ENCODE measurements around the gene MTCL3.

The MTCL3 gene

DNA sequence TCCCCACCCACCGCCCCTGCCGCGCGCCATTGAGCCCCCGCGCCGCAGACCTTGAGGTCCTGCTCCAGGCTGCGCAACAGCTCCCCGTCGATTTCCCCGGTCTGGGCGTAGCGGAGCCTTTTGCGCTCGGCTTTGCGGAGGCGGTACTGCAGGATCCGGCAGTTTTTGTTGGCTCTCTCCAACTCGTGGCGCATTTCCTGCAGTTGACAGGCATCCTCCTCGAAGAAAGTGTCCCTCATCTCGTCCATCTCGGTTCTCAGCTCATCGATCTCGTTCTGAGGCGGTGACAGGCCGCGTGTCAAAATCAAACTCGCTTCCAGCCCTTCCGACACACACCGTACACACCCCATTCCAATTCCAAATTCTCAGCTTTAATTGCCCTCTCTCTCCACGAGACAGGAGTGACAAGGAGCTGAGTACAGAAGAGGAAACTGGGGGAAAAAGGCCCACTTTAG lies 4.3 kb downstream of the MTCL3 start:
- no peak for DNase-seq

GRCh38 chr6:127514179-127514772 lies 4.9 kb downstream of the MTCL3 start:
- no peak for DNase-seq

- no peak for DNase-seq
Measured at GRCh38 chr6:127513425-127513824, 5.7 kb downstream of the MTCL3 start.

DNA sequence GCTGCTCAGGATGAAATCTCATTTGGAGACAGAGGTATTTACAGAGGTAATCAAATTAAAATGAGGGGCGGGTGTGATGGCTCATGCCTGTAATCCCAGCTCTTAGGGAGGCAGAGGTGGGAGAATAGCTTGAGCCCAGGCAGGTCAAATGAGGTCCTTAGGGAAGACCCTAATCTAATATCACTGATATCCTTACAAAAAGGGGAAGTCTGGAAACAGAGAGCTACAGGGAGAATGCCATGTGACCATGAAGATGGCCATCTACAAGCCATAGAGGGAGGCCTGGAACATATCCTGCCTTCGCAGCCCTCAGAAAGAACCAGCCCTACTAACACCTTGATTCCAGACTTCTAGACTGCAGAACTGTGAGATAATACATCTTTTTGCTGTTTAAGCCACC lies 8.3 kb downstream of the MTCL3 start:
- no peak for DNase-seq

DNA sequence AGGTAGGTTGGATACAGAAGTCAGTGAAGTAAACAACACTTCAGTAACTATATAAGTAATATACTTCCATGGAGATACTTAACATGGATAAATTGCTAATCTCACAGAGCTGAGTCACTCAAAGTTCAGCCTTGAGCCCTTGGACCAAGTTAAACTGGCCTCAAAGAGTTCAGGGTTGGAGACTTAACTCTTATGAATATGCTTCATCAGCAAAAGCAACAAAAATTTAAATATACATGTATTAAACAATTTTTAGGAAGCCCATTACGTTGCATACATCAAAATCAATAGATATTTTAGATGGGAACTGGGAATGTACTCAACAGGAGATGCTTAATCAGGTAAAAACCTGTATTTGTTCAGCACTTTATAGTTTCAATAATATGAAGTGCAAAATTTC lies 12.2 kb downstream of the MTCL3 start:
- DNase-seq, result no peak

DNA sequence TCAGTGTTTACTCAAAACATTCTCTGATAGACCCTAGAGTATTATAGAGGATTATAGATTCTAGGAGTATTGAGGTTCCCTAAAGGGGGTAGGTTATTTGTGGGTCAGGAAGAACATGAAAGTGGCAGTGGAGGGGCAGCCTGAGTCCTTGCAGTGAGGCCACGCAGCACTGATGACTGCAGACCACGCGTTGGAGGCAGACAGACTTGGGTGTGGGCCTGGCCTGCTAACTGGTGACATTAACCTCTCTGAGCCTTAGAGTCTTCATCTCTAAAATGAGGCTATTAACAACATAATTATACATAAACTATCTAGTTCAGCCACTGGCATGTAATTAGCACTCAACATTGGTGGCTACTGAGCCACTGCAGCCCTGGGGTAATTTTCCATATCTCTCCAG lies 16.1 kb downstream of the MTCL3 start:
- DNase-seq, result no peak

DNA sequence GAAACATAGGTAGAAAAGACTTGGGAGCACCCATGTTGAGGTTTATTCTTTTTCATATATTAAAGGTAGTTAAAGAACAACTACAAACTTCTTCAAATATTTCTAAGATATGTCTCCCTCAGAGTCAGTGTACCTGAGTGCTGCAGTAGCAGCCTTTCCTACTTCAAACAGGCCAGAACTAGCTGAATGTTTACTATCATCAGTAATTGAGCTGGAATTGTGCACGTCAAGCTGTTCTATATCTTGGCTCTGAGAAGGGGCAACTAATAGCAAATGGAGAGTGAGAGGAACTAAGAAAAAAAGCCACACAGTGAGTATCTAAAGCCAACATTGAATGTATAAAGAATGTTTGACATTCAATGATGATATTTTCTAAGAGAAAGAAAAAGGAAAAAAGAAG lies 21.7 kb downstream of the MTCL3 start:
- DNase-seq, result no peak

- no peak for DNase-seq
Measured at GRCh38 chr6:127496471-127496870, 22.7 kb downstream of the MTCL3 start.

DNA sequence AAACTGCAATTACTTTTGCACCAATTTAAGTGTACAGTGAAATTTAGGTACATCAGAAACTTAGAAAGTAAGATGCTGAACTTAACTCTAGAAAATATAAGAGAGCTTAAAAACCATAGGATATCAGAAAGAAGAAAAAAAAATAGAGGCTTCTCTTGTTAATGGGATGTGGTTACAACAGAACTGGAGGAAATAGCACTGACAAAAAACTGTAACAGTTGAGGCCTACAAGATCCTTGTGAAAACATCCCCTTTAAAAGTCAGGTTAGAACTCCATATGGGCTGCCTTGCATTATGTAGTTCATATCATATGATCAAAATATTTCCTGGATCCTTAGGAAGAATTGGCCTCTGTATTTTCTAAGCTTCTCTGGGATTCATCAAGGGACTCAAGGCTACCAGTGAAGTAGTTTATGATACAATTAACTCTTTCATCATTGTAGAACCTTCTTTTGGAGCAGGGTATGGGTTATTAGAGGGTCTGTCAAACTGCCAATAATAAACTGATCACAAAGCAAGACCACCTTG lies 24.8 kb downstream of the MTCL3 start:
- DNase-seq, result no peak

DNA sequence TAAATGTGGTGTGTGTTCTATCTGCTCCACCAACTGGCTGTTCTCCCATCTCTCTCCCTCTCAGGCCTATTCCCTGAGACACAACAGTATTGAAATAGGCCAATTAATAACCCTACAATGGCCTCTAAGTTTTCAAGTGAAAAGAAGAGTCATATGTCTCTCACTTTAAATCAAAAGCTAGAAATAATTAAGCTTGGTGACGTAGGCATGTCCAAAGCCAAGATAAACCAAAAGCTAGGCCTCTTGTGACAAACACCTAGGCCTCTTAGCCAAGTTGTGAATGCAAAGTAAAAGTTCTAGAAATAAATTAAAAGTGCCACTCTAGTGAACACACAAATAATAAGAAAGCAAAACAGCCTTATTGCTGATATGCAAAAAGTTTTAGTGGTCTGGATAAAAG lies 29.9 kb downstream of the MTCL3 start:
- DNase-seq, result no peak

DNA sequence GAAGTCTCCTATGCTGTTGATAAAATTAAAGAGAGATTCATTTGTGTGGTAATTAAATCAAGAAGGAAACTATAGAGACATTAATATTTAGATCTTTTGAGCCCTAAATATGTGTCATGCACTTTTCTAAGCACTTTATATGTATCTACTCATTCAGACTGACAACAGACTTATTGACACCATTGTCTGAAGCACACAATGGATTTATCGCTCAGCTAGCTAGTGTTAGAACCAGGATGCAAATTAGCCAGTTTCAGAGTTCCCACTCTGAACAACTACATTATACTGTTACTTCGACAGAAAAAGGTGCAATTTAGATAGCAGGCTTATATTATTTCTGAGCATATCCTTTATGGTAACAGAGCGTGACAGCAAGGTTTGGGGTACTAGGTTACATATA lies 32.2 kb downstream of the MTCL3 start:
- no peak for DNase-seq

DNA sequence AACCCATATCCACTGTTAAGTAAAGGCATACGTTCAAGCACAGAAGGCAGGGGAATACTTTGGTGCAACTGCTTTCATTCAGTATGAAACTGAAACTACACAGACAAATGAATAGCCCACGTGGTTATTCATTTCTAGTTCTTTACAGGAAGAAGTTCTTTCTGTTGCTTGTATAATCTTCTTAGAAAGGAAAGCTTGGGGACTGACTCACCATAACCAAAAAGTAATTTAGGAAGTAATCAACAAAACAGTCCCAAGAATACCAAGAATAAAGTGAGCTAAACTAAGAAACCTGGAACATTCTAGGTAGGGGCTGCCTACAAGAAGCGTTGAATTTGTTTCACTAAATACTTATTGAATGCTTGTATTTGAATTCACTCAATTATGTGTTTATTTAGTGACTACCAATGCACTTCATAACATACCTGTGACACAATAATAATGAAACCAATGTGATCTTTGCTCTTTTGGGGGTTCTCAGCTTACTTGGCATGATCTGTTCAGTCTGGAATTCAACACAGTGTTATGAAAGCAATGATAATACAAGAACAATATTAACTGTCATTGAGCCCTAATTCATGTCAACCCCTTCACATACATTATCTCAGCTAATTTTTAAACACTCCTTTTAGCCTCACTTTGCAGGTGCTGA lies 34.8 kb downstream of the MTCL3 start:
- no peak for DNase-seq

DNA sequence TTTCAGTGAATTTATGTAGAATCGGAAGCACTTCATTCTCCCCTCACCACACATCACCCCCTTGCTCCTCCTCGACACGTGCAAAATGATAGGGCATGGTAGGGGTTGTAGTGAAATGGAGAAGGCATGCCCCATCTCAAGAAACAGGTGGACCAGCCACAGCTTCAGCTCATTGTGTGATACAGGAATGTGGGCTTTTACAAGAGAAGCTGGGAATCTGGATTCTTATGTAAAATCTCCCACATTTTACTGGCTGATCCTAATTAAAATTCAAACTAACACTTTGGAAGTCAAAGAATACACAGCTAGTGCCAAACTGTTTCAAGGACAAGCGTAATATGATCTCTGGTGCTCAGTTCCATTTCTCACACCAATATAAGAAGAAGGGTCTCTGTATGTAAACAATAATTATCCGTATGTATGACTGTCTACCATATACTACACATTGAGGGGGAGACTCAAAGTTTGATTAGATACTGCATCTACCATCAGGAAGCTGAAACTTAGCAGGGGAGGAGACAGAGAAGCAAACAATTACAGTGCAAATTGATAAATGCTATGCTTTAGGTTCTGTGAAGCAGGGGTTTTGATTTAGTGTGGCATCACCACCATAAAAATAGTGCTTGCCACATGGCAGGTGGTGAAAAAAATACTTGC lies 35.6 kb downstream of the MTCL3 start:
- no peak for DNase-seq

DNA sequence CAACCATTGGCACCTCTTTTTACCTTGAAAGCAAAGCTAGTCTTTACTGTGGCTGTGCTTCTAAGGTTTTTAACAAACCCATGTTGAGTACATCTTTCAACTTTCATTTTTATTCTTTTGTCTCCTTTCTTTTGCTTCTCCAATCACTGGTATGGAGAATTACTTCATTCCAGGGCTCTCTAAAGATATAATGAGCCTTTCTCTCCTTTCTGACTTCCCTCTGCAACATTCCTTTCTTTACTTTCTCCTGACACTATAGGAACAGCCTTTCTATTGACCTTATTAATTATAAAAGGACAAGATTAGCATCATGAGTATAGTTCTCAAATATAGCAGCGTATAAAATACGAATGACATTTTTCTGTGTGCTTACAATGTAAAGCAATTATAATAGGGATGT lies 36.8 kb downstream of the MTCL3 start:
- no peak for DNase-seq

GRCh38 chr6:127481628-127482027 lies 37.5 kb downstream of the MTCL3 start:
- no peak for DNase-seq

DNA sequence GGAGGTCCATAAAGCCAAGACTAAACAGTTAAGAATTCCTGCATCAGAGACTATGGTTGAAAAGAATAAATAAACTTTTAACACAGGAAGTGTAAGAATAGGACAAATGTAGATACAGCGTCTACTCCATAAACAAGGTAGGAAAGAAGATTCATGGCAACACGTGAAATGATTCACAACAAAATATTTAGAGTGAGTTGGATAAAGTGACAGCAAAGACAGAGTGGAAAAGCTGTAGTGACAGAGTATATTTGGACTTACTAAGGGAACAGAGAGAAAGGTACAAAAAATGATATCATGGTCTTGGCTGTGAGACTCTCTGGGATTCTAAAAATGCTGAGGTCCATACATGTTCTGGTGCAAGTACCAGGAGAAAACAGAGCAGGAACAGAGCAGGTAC lies 38.0 kb downstream of the MTCL3 start:
- no peak for DNase-seq

DNA sequence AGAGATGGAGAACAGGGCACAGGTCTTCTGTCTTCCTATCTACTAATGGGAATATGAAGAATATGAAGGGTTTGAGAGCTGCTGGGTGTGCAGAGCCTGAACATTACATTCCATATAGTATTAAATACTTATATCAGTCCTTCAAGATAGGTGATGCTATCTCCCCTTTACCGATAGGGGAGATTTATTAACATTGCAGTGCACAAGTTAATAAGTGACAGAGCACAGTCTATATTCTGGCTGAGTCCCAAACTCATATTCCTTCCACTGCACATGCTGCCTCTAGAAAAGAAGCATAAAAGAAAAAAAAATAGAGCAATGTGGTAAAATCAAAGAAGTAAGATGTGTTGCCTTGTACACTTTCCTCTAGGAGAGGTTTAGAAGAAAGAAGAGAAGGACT lies 41.5 kb downstream of the MTCL3 start:
- no peak for DNase-seq

GRCh38 chr6:127475823-127476176 lies 43.3 kb downstream of the MTCL3 start:
- DNase-seq, result no peak

- no peak for DNase-seq
Measured at GRCh38 chr6:127475135-127475822, 43.9 kb downstream of the MTCL3 start.

GRCh38 chr6:127471379-127472255 lies 47.5 kb downstream of the MTCL3 start:
- no peak for DNase-seq

DNA sequence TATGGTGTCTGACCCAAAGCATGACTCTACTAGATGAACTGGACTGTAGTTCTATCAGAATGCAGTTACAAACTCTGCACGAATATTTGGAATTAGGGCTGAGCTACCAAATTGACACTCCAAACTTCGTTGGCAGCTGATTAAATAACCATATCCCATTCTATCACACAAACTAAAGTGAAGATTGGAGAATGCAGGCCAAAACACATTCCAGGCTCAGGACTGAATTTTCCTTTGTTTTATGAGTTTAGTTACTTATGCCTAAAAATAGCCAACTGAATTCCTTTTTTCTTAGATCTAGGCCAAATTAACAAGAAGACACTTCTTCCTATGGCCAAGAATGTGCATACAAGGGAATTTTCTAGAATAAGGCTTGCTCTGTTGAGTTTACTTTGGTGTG lies 50.2 kb downstream of the MTCL3 start:
- no peak for DNase-seq

DNA sequence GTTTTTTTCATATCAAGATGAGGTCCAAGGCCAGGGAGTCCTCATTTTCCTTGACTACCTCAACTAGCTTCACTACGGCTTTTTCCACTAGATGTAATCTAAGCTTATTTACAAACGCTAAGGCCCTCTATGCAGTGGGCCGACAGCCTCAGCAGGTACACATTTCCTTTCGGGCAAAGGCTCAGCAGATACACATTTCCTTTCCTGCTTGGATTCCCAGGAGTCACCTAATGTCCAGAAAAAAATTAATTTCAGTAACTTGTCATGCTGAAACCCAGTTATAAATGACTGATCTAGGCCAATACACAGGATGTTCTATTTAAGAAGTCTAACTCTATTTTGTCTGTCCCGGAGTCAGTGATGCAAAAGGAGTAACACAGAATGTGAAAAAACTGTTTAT lies 52.7 kb downstream of the MTCL3 start:
- no peak for DNase-seq
